Psoas muscle (tissue), 8 donors: ENCODE measurements around the gene AGFG1. TPM values are rescaled to one million over a fixed set of nuclear protein-coding genes. Genes with fewer than 3 reads are reported as not detected.

Experiments
- ATAC-seq, 4 donors: fragments of 200-7000 bp; cut with Tn5 transposase; one replicate each; pipeline ENCODE4 v1.9.1; 2020; ENCODE audit warnings: moderate library complexity in 3 of 4, mild to moderate bottlenecking in 2 of 4
- DNase-seq, 2 donors: peaks; one replicate each; pipeline ENCODE4 v3.0.0-alpha.2; 2020
- H3K27ac ChIP-seq: fragments of 200-600 bp; one replicate; pipeline ENCODE4 v1.8.0; 2022
- H3K27me3 ChIP-seq, 3 donors: fragments of 200-600 bp in 1 of 3; one replicate each; pipeline versions ENCODE4 v1.6.1 to v1.8.0; 2013 to 2022; ENCODE audit warnings: low read length in 2 of 3, mild to moderate bottlenecking in 2 of 3, moderate library complexity in 1 of 3; ENCODE audit not compliant: insufficient read depth in 3 of 3
- H3K36me3 ChIP-seq, 2 donors: fragments of 200-600 bp in 1 of 2; one replicate each; pipeline versions ENCODE4 v1.6.1 to v1.8.0; 2013 to 2022; ENCODE audit warnings: low read depth in 1 of 2, mild to moderate bottlenecking in 1 of 2, moderate library complexity in 1 of 2; ENCODE audit not compliant: insufficient read depth in 1 of 2
- H3K4me1 ChIP-seq: fragments of 200-600 bp; one replicate; pipeline ENCODE4 v1.8.0; 2022
- H3K4me3 ChIP-seq: fragments of 200-600 bp; one replicate; pipeline ENCODE4 v1.8.0; 2022; ENCODE audit warnings: mild to moderate bottlenecking
- H3K9me3 ChIP-seq: fragments of 200-600 bp; one replicate; pipeline ENCODE4 v1.8.0; 2022
- CTCF ChIP-seq: fragments of 200-600 bp; IDR thresholded peaks from one replicate; pipeline ENCODE4 v1.8.0; 2022; ENCODE audit warnings: antibody characterized with exemption
- WGBS, 3 donors: extraction: QIAGEN DNeasy Blood & Tissue Kit; methylation state at CpG; one replicate each; pipeline versions ENCODE4 v1.1.6 to v1.1.7; 2013; 5-methylcytosine and 5-hydroxymethylcytosine counted together
- intact Hi-C, 2 donors: fragments of 100-400 bp; cut with DNase I; formaldehyde crosslinking; loops; one replicate each; pipeline versions ENCODE4 v1.11.0 to v1.14.2; 2022
- polyA plus RNA-seq, 3 donors: library from polyadenylated mRNA; stranded (reverse); fragments of 200-250 nt; gene quantifications; one replicate each; pipeline ENCODE4 v1.2.3, GENCODE V29; 2013
- total RNA-seq, 4 donors: library from RNA; stranded (reverse); fragmentation: NEBNext Ultra II Directional in 2 of 4; extraction: Animal tissue kit (Norgen Biotek cat#: 25700) in 2 of 4; gene quantifications; one replicate each; pipeline versions ENCODE4 v1.2.1 to v1.2.4, GENCODE V29; 2021 to 2023
- donor health status: healthy with polysubstance abuse.
- donor health status: DM: no; HTN: no; CAD: no; lungs with moderate emphysema.
- donor health status: Bipolar disorder and iron deficiency.
- donor health status: healthy.
- donor health status: DM: yes; HTN: yes; CAD: no.
- donor health status: DM: no; HTN: no; CAD: no.
- donor health status: DM: no; HTN: no; CAD: no.
- donor health status: DM: yes; HTN: yes; CAD: no.

Gene AGFG1
- total and polyA plus RNA-seq, 7 donors: 19.0 to 68.2 (median 54.9) TPM

- no peaks in the 10 kb centered on the region for H3K4me1 ChIP-seq
- intact Hi-C loops: no loop called here
- no peaks in the 10 kb centered on the region for H3K36me3 ChIP-seq
- no peaks in the 10 kb centered on the region for H3K27me3 ChIP-seq
- DNase-seq: no peak
- ATAC-seq: no peak
- no peak overlapping the region for H3K4me3 ChIP-seq
- H3K27ac ChIP-seq: no peak overlapping the region
- no peaks in the 10 kb centered on the region for H3K9me3 ChIP-seq
- TF ChIP-seq CTCF: no peak
Measured at GRCh38 chr2:227576110-227576509, 104.2 kb downstream of the AGFG1 start.

GRCh38 chr2:227576812-227577211 lies 104.9 kb downstream of the AGFG1 start:
- no peaks in the 10 kb centered on the region for H3K4me1 ChIP-seq
- ATAC-seq (no peak), DNase-seq (no peak)
- H3K4me3 ChIP-seq: no peak overlapping the region
- TF ChIP-seq CTCF: no peak
- WGBS, 3 donors: 65 to 76% (median 76%) methylated on average over 2 of the region's 2 CpGs
- H3K9me3 ChIP-seq: no peaks in the 10 kb centered on the region
- no peaks in the 10 kb centered on the region for H3K27me3 ChIP-seq
- intact Hi-C loops: no loop called here
- H3K27ac ChIP-seq: no peak overlapping the region
- H3K36me3 ChIP-seq: no peaks in the 10 kb centered on the region

GRCh38 chr2:227577555-227577954 lies 105.6 kb downstream of the AGFG1 start:
- no peak overlapping the region for H3K27ac ChIP-seq
- no peaks in the 10 kb centered on the region for H3K27me3 ChIP-seq
- no peaks in the 10 kb centered on the region for H3K9me3 ChIP-seq
- no peak for TF ChIP-seq CTCF
- no peak overlapping the region for H3K4me3 ChIP-seq
- H3K36me3 ChIP-seq: no peaks in the 10 kb centered on the region
- DNase-seq: no peak
- intact Hi-C loops: no loop called here
- 56 to 68% (median 57%) methylated on average over 2 of the region's 2 CpGs for WGBS, 3 donors
- no peaks in the 10 kb centered on the region for H3K4me1 ChIP-seq
- no peak for ATAC-seq

- no peak for TF ChIP-seq CTCF
- intact Hi-C loops: no loop called here
- 74 to 78% (median 78%) methylated on average over 2 of the region's 2 CpGs for WGBS, 3 donors
- no peaks in the 10 kb centered on the region for H3K4me1 ChIP-seq
- no peaks in the 10 kb centered on the region for H3K27me3 ChIP-seq
- DNase-seq (no peak), ATAC-seq (no peak)
- no peaks in the 10 kb centered on the region for H3K36me3 ChIP-seq
- no peak overlapping the region for H3K4me3 ChIP-seq
- H3K27ac ChIP-seq: no peak overlapping the region
- no peaks in the 10 kb centered on the region for H3K9me3 ChIP-seq
Measured at GRCh38 chr2:227578642-227579041, 106.7 kb downstream of the AGFG1 start.

- no peak overlapping the region for H3K27ac ChIP-seq
- no peaks in the 10 kb centered on the region for H3K4me1 ChIP-seq
- H3K9me3 ChIP-seq: no peaks in the 10 kb centered on the region
- no peaks in the 10 kb centered on the region for H3K27me3 ChIP-seq
- no peak for ATAC-seq
- TF ChIP-seq CTCF: no peak
- H3K36me3 ChIP-seq: no peaks in the 10 kb centered on the region
- no peak overlapping the region for H3K4me3 ChIP-seq
- WGBS, 3 donors: 48 to 100% (median 97%) methylated on average over 1 of the region's 1 CpG
- intact Hi-C loops: no loop called here
- no peak for DNase-seq
Measured at GRCh38 chr2:227579791-227580190, 107.8 kb downstream of the AGFG1 start.
